H9 (cell line): ENCODE data around the gene ETHE1. TPM values are rescaled to one million over a fixed set of nuclear protein-coding genes. Genes with fewer than 3 reads are reported as not detected.

ENCODE experiments used
- DNase-seq: peaks from one replicate; pipeline ENCODE4 v3.0.0-alpha.2; 2017
- H2AFZ ChIP-seq: one replicate; pipeline ENCODE4 v1.6.1; 2013; ENCODE audit warnings: mild to moderate bottlenecking, low read length, control low read depth, moderate library complexity
- H2AK5ac ChIP-seq: 2 replicates; pipeline ENCODE4 v1.6.1; 2013; ENCODE audit warnings: low read length, control low read depth, mixed read lengths; ENCODE audit not compliant: insufficient read length
- H2BK120ac ChIP-seq: one replicate; pipeline ENCODE4 v1.6.1; 2013; ENCODE audit warnings: low read depth, mild to moderate bottlenecking, low read length, control low read depth, inconsistent platforms; ENCODE audit not compliant: poor library complexity, severe bottlenecking
- H2BK12ac ChIP-seq: 2 replicates; pipeline ENCODE4 v1.6.1; 2013; ENCODE audit warnings: low read length, control low read depth, mixed read lengths, low read depth; ENCODE audit not compliant: insufficient read length
- H2BK15ac ChIP-seq: 2 replicates; pipeline ENCODE4 v1.6.1; 2013; ENCODE audit warnings: low read depth, low read length, control low read depth
- H2BK20ac ChIP-seq: one replicate; pipeline ENCODE4 v1.6.1; 2013; ENCODE audit warnings: low read depth, mild to moderate bottlenecking, low read length, control low read depth, inconsistent platforms; ENCODE audit not compliant: poor library complexity, severe bottlenecking
- H2BK5ac ChIP-seq: 2 replicates; pipeline ENCODE4 v1.6.1; 2013; ENCODE audit warnings: low read length, control low read depth, mixed read lengths; ENCODE audit not compliant: insufficient read length
- H3K14ac ChIP-seq: 2 replicates; pipeline ENCODE4 v1.6.1; 2013; ENCODE audit warnings: low read length, control low read depth; ENCODE audit not compliant: insufficient read depth
- H3K18ac ChIP-seq: 2 replicates; pipeline ENCODE4 v1.6.1; 2013; ENCODE audit warnings: low read depth, mild to moderate bottlenecking, mixed read lengths, low read length, control low read depth; ENCODE audit not compliant: insufficient read length
- H3K23ac ChIP-seq: 2 replicates; pipeline ENCODE4 v1.6.1; 2013; ENCODE audit warnings: low read length, control low read depth, mixed read lengths, low read depth; ENCODE audit not compliant: insufficient read length
- H3K23me2 ChIP-seq: 2 replicates; pipeline ENCODE4 v1.6.1; 2013; ENCODE audit warnings: low read depth, mild to moderate bottlenecking, mixed read lengths, low read length, control low read depth; ENCODE audit not compliant: insufficient read length, poor library complexity, severe bottlenecking
- H3K27ac ChIP-seq: 2 replicates; pipeline ENCODE4 v1.5.1; 2013; ENCODE audit warnings: low read length, control low read depth, mixed read lengths, low read depth; ENCODE audit not compliant: insufficient read length
- H3K27me3 ChIP-seq: 2 replicates; pipeline ENCODE4 v1.6.1; 2013; ENCODE audit warnings: low read length, control low read depth, inconsistent platforms; ENCODE audit not compliant: insufficient read depth
- H3K4ac ChIP-seq: 2 replicates; pipeline ENCODE4 v1.6.1; 2013; ENCODE audit warnings: low read depth, mild to moderate bottlenecking, control low read depth, inconsistent platforms, low read length, moderate library complexity
- H3K4me1 ChIP-seq: 2 replicates; pipeline ENCODE4 v1.6.1; 2013; ENCODE audit warnings: low read length, control low read depth, inconsistent platforms; ENCODE audit not compliant: insufficient read depth
- H3K4me2 ChIP-seq: 2 replicates; pipeline ENCODE4 v1.6.1; 2013; ENCODE audit warnings: low read length, control low read depth, mixed read lengths; ENCODE audit not compliant: insufficient read length, insufficient read depth
- H3K56ac ChIP-seq: 2 replicates; pipeline ENCODE4 v1.6.1; 2013; ENCODE audit warnings: low read depth, mild to moderate bottlenecking, mixed read lengths, low read length, control low read depth; ENCODE audit not compliant: insufficient read length
- H3K79me1 ChIP-seq: 2 replicates; pipeline ENCODE4 v1.6.1; 2013; ENCODE audit warnings: low read depth, mild to moderate bottlenecking, moderate library complexity, low read length, control low read depth, inconsistent platforms; ENCODE audit not compliant: insufficient read depth, poor library complexity, severe bottlenecking
- H3K79me2 ChIP-seq: 2 replicates; pipeline ENCODE4 v1.6.1; 2013; ENCODE audit warnings: low read length, control low read depth, inconsistent platforms; ENCODE audit not compliant: insufficient read depth
- H3K9ac ChIP-seq: 2 replicates; pipeline ENCODE4 v1.6.1; 2013; ENCODE audit warnings: low read length, control low read depth, mixed read lengths; ENCODE audit not compliant: insufficient read length; ENCODE audit errors: extremely low read depth
- H3K9me3 ChIP-seq: one replicate; pipeline ENCODE4 v1.6.1; 2013; ENCODE audit warnings: low read depth, low read length, inconsistent platforms; ENCODE audit not compliant: control insufficient read depth
- H3T11ph ChIP-seq: one replicate; pipeline ENCODE4 v1.6.1; 2013; ENCODE audit warnings: mild to moderate bottlenecking, low read length, control low read depth, inconsistent platforms
- H4K20me1 ChIP-seq: one replicate; pipeline ENCODE4 v1.6.1; 2013; ENCODE audit not compliant: control insufficient read depth, insufficient read length, insufficient read depth
- H4K5ac ChIP-seq: 2 replicates; pipeline ENCODE4 v1.6.1; 2013; ENCODE audit warnings: low read depth, mild to moderate bottlenecking, mixed read lengths, low read length, control low read depth; ENCODE audit not compliant: insufficient read length
- H4K8ac ChIP-seq: replicated peaks from 2 replicates; pipeline ENCODE4 v1.6.1; 2013; ENCODE audit warnings: low read length, control low read depth, mixed read lengths, low read depth; ENCODE audit not compliant: insufficient read length
- H4K91ac ChIP-seq: 2 replicates; pipeline ENCODE4 v1.6.1; 2013; ENCODE audit warnings: low read depth, mild to moderate bottlenecking, moderate library complexity, mixed read lengths, low read length, control low read depth; ENCODE audit not compliant: insufficient read length
- H3K27ac Mint-ChIP-seq, 3 experiments: 2 replicates in 2 of 3; 3 replicates in 1 of 3; pipeline ENCODE4 v1.8.0; 2020 to 2021; ENCODE audit warnings: mixed read lengths in 3 of 3, mild to moderate bottlenecking in 1 of 3, moderate library complexity in 1 of 3
- H3K27me3 Mint-ChIP-seq: 2 replicates; pipeline ENCODE4 v1.8.0; 2021; ENCODE audit warnings: low read depth, mild to moderate bottlenecking, moderate library complexity, mixed read lengths
- H3K36me3 Mint-ChIP-seq, 3 experiments: 2 replicates in 2 of 3; 3 replicates in 1 of 3; pipeline ENCODE4 v1.8.0; 2020 to 2021; ENCODE audit warnings: low read depth in 3 of 3, mixed read lengths in 3 of 3; ENCODE audit not compliant: insufficient read depth in 1 of 3
- H3K4me1 Mint-ChIP-seq, 2 experiments: 2 replicates each; pipeline ENCODE4 v1.8.0; 2020; ENCODE audit warnings: mixed read lengths in 2 of 2
- H3K4me3 Mint-ChIP-seq, 2 experiments: 2 replicates in 1 of 2; 3 replicates in 1 of 2; pipeline ENCODE4 v1.8.0; 2020 to 2021; ENCODE audit warnings: mild to moderate bottlenecking in 2 of 2, mixed read lengths in 2 of 2, moderate library complexity in 1 of 2
- H3K9me3 Mint-ChIP-seq, 2 experiments: 2 replicates in 1 of 2; 3 replicates in 1 of 2; pipeline ENCODE4 v1.8.0; 2020; ENCODE audit warnings: mild to moderate bottlenecking in 2 of 2, mixed read lengths in 2 of 2, moderate library complexity in 1 of 2
- WGBS: extraction: QIAGEN DNeasy Blood & Tissue Kit; methylation state at CpG from one replicate; pipeline ENCODE4 v1.1.7; 2013; ENCODE audit warnings: missing lambda C conversion rate, low lambda C conversion rate, mixed read lengths; ENCODE audit not compliant: insufficient read length; ENCODE audit errors: extremely low coverage; 5-methylcytosine and 5-hydroxymethylcytosine counted together
- total RNA-seq: library from RNA; stranded (reverse); gene quantifications from 2 replicates; pipeline ENCODE4 v1.2.1, GENCODE V29; 2021
- TF ChIP-seq, protein P1 (sequence below): fragments of 200-600 bp; sonication (generic); conservative IDR thresholded peaks from 3 replicates; pipeline ENCODE4 v1.8.0; 2021; ENCODE audit warnings: antibody characterized with exemption, mild to moderate bottlenecking

ETHE1 gene
- total RNA-seq, 1 experiment from 2014 or later: 18.8 TPM

DNA sequence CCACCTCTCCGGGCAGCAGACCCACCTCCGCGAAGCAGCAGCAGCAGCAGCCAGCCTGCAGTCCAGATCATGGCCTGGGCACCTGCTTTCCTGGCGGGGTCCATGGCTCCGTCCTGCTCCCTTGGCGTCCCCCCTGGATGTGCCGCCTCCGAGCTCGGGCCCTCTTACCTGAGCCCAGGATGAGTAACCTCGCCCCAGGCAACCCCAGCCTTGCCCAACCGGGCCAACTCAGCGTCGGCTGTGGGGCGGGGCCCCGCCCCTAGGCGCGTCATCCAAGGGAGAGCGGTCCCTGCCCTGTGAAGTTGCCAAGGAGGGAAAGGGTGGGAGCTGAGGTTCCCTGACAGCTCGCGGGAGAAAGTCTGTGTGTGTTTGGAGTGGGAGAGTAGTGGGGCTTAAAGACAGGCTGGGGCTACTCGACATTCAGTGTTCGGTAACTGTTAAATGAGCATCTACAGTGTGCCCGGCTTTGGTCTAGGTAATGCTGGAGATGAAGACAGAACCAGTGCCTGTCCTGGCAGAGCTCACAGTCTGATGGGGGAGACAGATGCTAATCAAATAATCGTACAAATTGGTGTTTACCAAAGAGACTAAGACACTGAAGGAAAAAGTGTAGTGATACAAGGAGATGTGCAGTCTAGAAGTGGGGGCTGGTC lies 61.4 kb downstream of the ETHE1 start, which contains the start of gene LYPD3:
TSS of gene LYPD3 (minus strand) at position 141 of the 653 bp plus-strand sequence. CDS start at position 104, 37 bp downstream.
- Mint-ChIP-seq H3K36me3 (no peaks in the 10 kb centered on the region; a peak in 2 of 7 replicates), H3K27ac (no peak within 1 kb of the TSS), H3K4me3 (peak within 1 kb of the TSS; percentile 81 to 91), H3K4me1 (peaks cover 14 to 15% of the 10 kb centered on the region in 2 experiments), H3K9me3 (no peaks in the 10 kb centered on the region), H3K27me3 (peaks cover 47% of the 10 kb centered on the region)
- TF ChIP-seq, protein P1, sequence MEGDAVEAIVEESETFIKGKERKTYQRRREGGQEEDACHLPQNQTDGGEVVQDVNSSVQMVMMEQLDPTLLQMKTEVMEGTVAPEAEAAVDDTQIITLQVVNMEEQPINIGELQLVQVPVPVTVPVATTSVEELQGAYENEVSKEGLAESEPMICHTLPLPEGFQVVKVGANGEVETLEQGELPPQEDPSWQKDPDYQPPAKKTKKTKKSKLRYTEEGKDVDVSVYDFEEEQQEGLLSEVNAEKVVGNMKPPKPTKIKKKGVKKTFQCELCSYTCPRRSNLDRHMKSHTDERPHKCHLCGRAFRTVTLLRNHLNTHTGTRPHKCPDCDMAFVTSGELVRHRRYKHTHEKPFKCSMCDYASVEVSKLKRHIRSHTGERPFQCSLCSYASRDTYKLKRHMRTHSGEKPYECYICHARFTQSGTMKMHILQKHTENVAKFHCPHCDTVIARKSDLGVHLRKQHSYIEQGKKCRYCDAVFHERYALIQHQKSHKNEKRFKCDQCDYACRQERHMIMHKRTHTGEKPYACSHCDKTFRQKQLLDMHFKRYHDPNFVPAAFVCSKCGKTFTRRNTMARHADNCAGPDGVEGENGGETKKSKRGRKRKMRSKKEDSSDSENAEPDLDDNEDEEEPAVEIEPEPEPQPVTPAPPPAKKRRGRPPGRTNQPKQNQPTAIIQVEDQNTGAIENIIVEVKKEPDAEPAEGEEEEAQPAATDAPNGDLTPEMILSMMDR: no peak
- Histone ChIP-seq H3K9ac (no peak within 1 kb of the TSS), H2AK5ac (no peak within 1 kb of the TSS), H3K23me2 (peaks cover 11% of the 10 kb centered on the region), H4K91ac (no peak within 1 kb of the TSS), H4K20me1 (no peaks in the 10 kb centered on the region), H3K4me2 (peak within 1 kb of the TSS; percentile 78), H3T11ph (no peak within 1 kb of the TSS), H3K14ac (no peak within 1 kb of the TSS), H2BK5ac (no peak within 1 kb of the TSS), H3K23ac (no peak within 1 kb of the TSS), H4K8ac (no peak within 1 kb of the TSS), H2AFZ (no peak within 1 kb of the TSS), H3K4ac (no peak within 1 kb of the TSS), H3K79me2 (no peaks in the 10 kb centered on the region), H3K79me1 (no peaks in the 10 kb centered on the region), H3K27ac (no peak within 1 kb of the TSS), H2BK15ac (no peak within 1 kb of the TSS), H2BK20ac (no peak within 1 kb of the TSS), H2BK120ac (no peak within 1 kb of the TSS), H3K18ac (no peak within 1 kb of the TSS), H3K56ac (no peak within 1 kb of the TSS), H2BK12ac (no peak within 1 kb of the TSS), H3K9me3 (no peaks in the 10 kb centered on the region), H4K5ac (no peak within 1 kb of the TSS), H3K4me1 (no peaks in the 10 kb centered on the region), H3K27me3 (no peaks in the 10 kb centered on the region; the same call in 1 of the 2 replicates)
- WGBS: no CpG with 5 or more reads among the region's 24 CpGs
- DNase-seq: peak; percentile 84
